HG03045 (cell line): ENCODE data around the gene CDK9.
"Not testable (repeated sequence)": the region's sequence is repeated elsewhere in the genome, so short reads cannot be mapped to it uniquely, and the experiment has no call there.

Experiments
- ATAC-seq: cut with Tn5 transposase; IDR thresholded peaks from one replicate; pipeline ENCODE4 v1.9.1; 2021; ENCODE audit warnings: mild to moderate bottlenecking, moderate library complexity; ENCODE audit not compliant: unreplicated experiment

Gene CDK9

GRCh38 chr9:127785933-127786772, at the start of gene CDK9:
CDK9 (plus strand) TSS chr9:127786034; CDS start chr9:127786149, 115 bp downstream.
- peak; percentile 70 for ATAC-seq

GRCh38 chr9:127738666-127739065, 47.2 kb upstream of the CDK9 start:
- no peak for ATAC-seq

- no peak for ATAC-seq
Measured at GRCh38 chr9:127739614-127740330, 46.1 kb upstream of the CDK9 start.

GRCh38 chr9:127741831-127742434, 43.9 kb upstream of the CDK9 start:
- no peak for ATAC-seq

GRCh38 chr9:127742435-127743088, 43.3 kb upstream of the CDK9 start:
- no peak for ATAC-seq

GRCh38 chr9:127744398-127745110, 41.3 kb upstream of the CDK9 start:
- no peak for ATAC-seq

GRCh38 chr9:127746959-127747569, 38.8 kb upstream of the CDK9 start:
- ATAC-seq = no peak

GRCh38 chr9:127749090-127749787, 36.6 kb upstream of the CDK9 start:
- ATAC-seq = no peak

- no peak for ATAC-seq
Measured at GRCh38 chr9:127751269-127752054, 34.4 kb upstream of the CDK9 start.

GRCh38 chr9:127753148-127753547, 32.7 kb upstream of the CDK9 start:
- ATAC-seq = no peak

GRCh38 chr9:127753622-127754021, 32.2 kb upstream of the CDK9 start:
- ATAC-seq = no peak

GRCh38 chr9:127754099-127755060, 31.5 kb upstream of the CDK9 start:
- ATAC-seq = no peak

- ATAC-seq = no peak
Measured at GRCh38 chr9:127755061-127756060, 30.5 kb upstream of the CDK9 start.

GRCh38 chr9:127756233-127756632, 29.6 kb upstream of the CDK9 start:
- no peak for ATAC-seq

- not testable (repeated sequence) for ATAC-seq
Measured at GRCh38 chr9:127756776-127757175, 29.1 kb upstream of the CDK9 start.

- ATAC-seq = no peak
Measured at GRCh38 chr9:127758843-127759242, 27.0 kb upstream of the CDK9 start.
